Spleen (tissue), 3 donors: ENCODE measurements around the gene DENND1A.

Source experiments
- POLR2A ChIP-seq, 3 donors: fragments of 450-650 bp; IDR thresholded peaks; one replicate each; pipeline ENCODE4 v1.5.1; 2017; ENCODE audit warnings: antibody characterized with exemption in 3 of 3, mild to moderate bottlenecking in 1 of 3
- POLR2AphosphoS5 ChIP-seq, 3 donors: sonication (generic); formaldehyde crosslinking; IDR thresholded peaks; one replicate each; pipeline ENCODE4 v1.5.1; 2017; ENCODE audit warnings: antibody characterized with exemption in 3 of 3

DNA sequence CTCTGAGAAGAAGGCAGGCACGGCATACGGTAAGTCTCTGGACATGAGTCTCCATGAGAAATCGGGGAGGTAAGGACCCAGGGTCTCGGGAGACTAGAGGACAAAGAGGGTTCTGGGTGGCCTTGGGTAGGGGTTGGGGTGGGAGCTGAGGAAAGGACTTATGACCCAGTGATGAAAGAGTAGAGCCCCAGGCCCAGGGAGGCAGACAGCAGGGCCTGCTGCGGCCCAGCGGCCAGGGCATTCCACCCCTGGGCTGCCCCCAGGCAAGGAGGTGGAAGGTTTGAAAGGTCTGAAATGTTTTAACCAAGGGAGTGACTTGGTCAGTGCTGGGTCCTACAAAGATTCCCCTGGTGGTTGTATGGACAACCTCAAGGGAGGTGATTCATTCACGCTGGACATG is 484.8 kb downstream of the DENND1A start:
- TF ChIP-seq POLR2AphosphoS5 (IDR thresholded peaks at IDR 0.05) (no peak), POLR2A (IDR thresholded peaks at IDR 0.05) (no peak)
